ENCODE measurements around the gene IDH3B.
A peak's percentile ranks its signal among the peaks of the same experiment; 100 is the strongest.

IDH3B gene

GRCh38 chr20:2694008-2694471, 30.0 kb upstream of the IDH3B start:
- H3K27ac ChIP-seq (ENCODE audit: low read length), result no peak overlapping the region
- H3K9ac ChIP-seq (ENCODE audit: low read length in 2 of 2), result no peak overlapping the region
- no peaks in the 10 kb centered on the region for H3K9me3 ChIP-seq (ENCODE audit: control insufficient read depth in 2 of 2, low read length in 2 of 2)
- H3K4me1 ChIP-seq (ENCODE audit: control insufficient read depth, insufficient read depth, low read length), result peaks cover 18% of the 10 kb centered on the region
- H3K4me3 ChIP-seq (ENCODE audit: low read length in 2 of 2), result peak overlapping the region in 1 of 2 donors; percentile 71
- peaks cover 0 to 2% of the 10 kb centered on the region in 2 donors for H3K27me3 ChIP-seq (ENCODE audit: control insufficient read depth in 1 of 2, insufficient read depth in 2 of 2, low read length in 2 of 2)
- no peaks in the 10 kb centered on the region for H3K36me3 ChIP-seq (ENCODE audit: control insufficient read depth in 2 of 2, insufficient read depth in 2 of 2, low read length in 2 of 2)

GRCh38 chr20:2693286-2694007, 29.4 kb upstream of the IDH3B start:
- peaks cover 0 to 2% of the 10 kb centered on the region in 2 donors for H3K27me3 ChIP-seq (ENCODE audit: control insufficient read depth in 1 of 2, insufficient read depth in 2 of 2, low read length in 2 of 2)
- peak overlapping the region; percentile 19 to 71 for H3K4me3 ChIP-seq (ENCODE audit: low read length in 2 of 2)
- H3K27ac ChIP-seq (ENCODE audit: low read length), result no peak overlapping the region
- H3K9ac ChIP-seq (ENCODE audit: low read length in 2 of 2), result no peak overlapping the region
- H3K36me3 ChIP-seq (ENCODE audit: control insufficient read depth in 2 of 2, insufficient read depth in 2 of 2, low read length in 2 of 2), result no peaks in the 10 kb centered on the region
- peaks cover 18% of the 10 kb centered on the region for H3K4me1 ChIP-seq (ENCODE audit: control insufficient read depth, insufficient read depth, low read length)
- no peaks in the 10 kb centered on the region for H3K9me3 ChIP-seq (ENCODE audit: control insufficient read depth in 2 of 2, low read length in 2 of 2)

GRCh38 chr20:2692886-2693285, 28.9 kb upstream of the IDH3B start:
- Histone ChIP-seq H3K4me1 (ENCODE audit: control insufficient read depth, insufficient read depth, low read length) (peaks cover 18% of the 10 kb centered on the region), H3K4me3 (ENCODE audit: low read length in 2 of 2) (peak overlapping the region in 1 of 2 donors; percentile 71), H3K36me3 (ENCODE audit: control insufficient read depth in 2 of 2, insufficient read depth in 2 of 2, low read length in 2 of 2) (no peaks in the 10 kb centered on the region), H3K27ac (ENCODE audit: low read length) (no peak overlapping the region), H3K9me3 (ENCODE audit: control insufficient read depth in 2 of 2, low read length in 2 of 2) (no peaks in the 10 kb centered on the region), H3K27me3 (ENCODE audit: control insufficient read depth in 1 of 2, insufficient read depth in 2 of 2, low read length in 2 of 2) (peaks cover 0 to 2% of the 10 kb centered on the region in 2 donors), H3K9ac (ENCODE audit: low read length in 2 of 2) (no peak overlapping the region)

GRCh38 chr20:2692036-2692885, 28.2 kb upstream of the IDH3B start, which contains the start of gene EBF4:
Gene EBF4 (plus strand): TSS chr20:2692780. CDS start chr20:2693646, 866 bp downstream.
- H3K9me3 ChIP-seq (ENCODE audit: control insufficient read depth in 2 of 2, low read length in 2 of 2), result no peaks in the 10 kb centered on the region
- H3K4me1 ChIP-seq (ENCODE audit: control insufficient read depth, insufficient read depth, low read length), result peaks cover 18% of the 10 kb centered on the region
- peak within 1 kb of the TSS; percentile 55 to 87 for H3K9ac ChIP-seq (ENCODE audit: low read length in 2 of 2)
- H3K27ac ChIP-seq (ENCODE audit: low read length), result peak within 1 kb of the TSS; percentile 76
- H3K36me3 ChIP-seq (ENCODE audit: control insufficient read depth in 2 of 2, insufficient read depth in 2 of 2, low read length in 2 of 2), result no peaks in the 10 kb centered on the region
- peaks cover 0 to 2% of the 10 kb centered on the region in 2 donors for H3K27me3 ChIP-seq (ENCODE audit: control insufficient read depth in 1 of 2, insufficient read depth in 2 of 2, low read length in 2 of 2)
- peak within 1 kb of the TSS; percentile 59 to 71 for H3K4me3 ChIP-seq (ENCODE audit: low read length in 2 of 2)

- H3K4me3 ChIP-seq (ENCODE audit: low read length in 2 of 2), result peak overlapping the region; percentile 59 to 71
- H3K27ac ChIP-seq (ENCODE audit: low read length), result peak overlapping the region; percentile 76
- H3K36me3 ChIP-seq (ENCODE audit: control insufficient read depth in 2 of 2, insufficient read depth in 2 of 2, low read length in 2 of 2), result no peaks in the 10 kb centered on the region
- peaks cover 18% of the 10 kb centered on the region for H3K4me1 ChIP-seq (ENCODE audit: control insufficient read depth, insufficient read depth, low read length)
- H3K27me3 ChIP-seq (ENCODE audit: control insufficient read depth in 1 of 2, insufficient read depth in 2 of 2, low read length in 2 of 2), result peaks cover 0 to 2% of the 10 kb centered on the region in 2 donors
- H3K9me3 ChIP-seq (ENCODE audit: control insufficient read depth in 2 of 2, low read length in 2 of 2), result no peaks in the 10 kb centered on the region
- H3K9ac ChIP-seq (ENCODE audit: low read length in 2 of 2), result peak overlapping the region; percentile 55 to 87
Measured at GRCh38 chr20:2691663-2692035, 27.6 kb upstream of the IDH3B start.

GRCh38 chr20:2691127-2691526, 27.1 kb upstream of the IDH3B start:
- Histone ChIP-seq H3K27me3 (ENCODE audit: control insufficient read depth in 1 of 2, insufficient read depth in 2 of 2, low read length in 2 of 2) (peaks cover 0 to 2% of the 10 kb centered on the region in 2 donors), H3K9ac (ENCODE audit: low read length in 2 of 2) (no peak overlapping the region), H3K4me3 (ENCODE audit: low read length in 2 of 2) (no peak overlapping the region), H3K27ac (ENCODE audit: low read length) (peak overlapping the region; percentile 76), H3K9me3 (ENCODE audit: control insufficient read depth in 2 of 2, low read length in 2 of 2) (no peaks in the 10 kb centered on the region), H3K36me3 (ENCODE audit: control insufficient read depth in 2 of 2, insufficient read depth in 2 of 2, low read length in 2 of 2) (no peaks in the 10 kb centered on the region), H3K4me1 (ENCODE audit: control insufficient read depth, insufficient read depth, low read length) (peaks cover 18% of the 10 kb centered on the region)

- no peak overlapping the region for H3K27ac ChIP-seq (ENCODE audit: low read length)
Measured at GRCh38 chr20:2690718-2691117, 26.7 kb upstream of the IDH3B start.

GRCh38 chr20:2690213-2690612, 26.2 kb upstream of the IDH3B start:
- Histone ChIP-seq H3K36me3 (ENCODE audit: control insufficient read depth in 2 of 2, insufficient read depth in 2 of 2, low read length in 2 of 2) (no peaks in the 10 kb centered on the region), H3K9me3 (ENCODE audit: control insufficient read depth in 2 of 2, low read length in 2 of 2) (no peaks in the 10 kb centered on the region), H3K9ac (ENCODE audit: low read length in 2 of 2) (no peak overlapping the region), H3K4me3 (ENCODE audit: low read length in 2 of 2) (no peak overlapping the region), H3K27ac (ENCODE audit: low read length) (no peak overlapping the region), H3K27me3 (ENCODE audit: control insufficient read depth in 1 of 2, insufficient read depth in 2 of 2, low read length in 2 of 2) (peaks cover 0 to 2% of the 10 kb centered on the region in 2 donors), H3K4me1 (ENCODE audit: control insufficient read depth, insufficient read depth, low read length) (peaks cover 18% of the 10 kb centered on the region)

More at GRCh38 chr20:2690718-2691117, 26.7 kb upstream of the IDH3B start:
- Histone ChIP-seq H3K9me3 (ENCODE audit: control insufficient read depth in 2 of 2, low read length in 2 of 2) (no peaks in the 10 kb centered on the region), H3K36me3 (ENCODE audit: control insufficient read depth in 2 of 2, insufficient read depth in 2 of 2, low read length in 2 of 2) (no peaks in the 10 kb centered on the region), H3K4me3 (ENCODE audit: low read length in 2 of 2) (no peak overlapping the region), H3K27me3 (ENCODE audit: control insufficient read depth in 1 of 2, insufficient read depth in 2 of 2, low read length in 2 of 2) (peaks cover 0 to 2% of the 10 kb centered on the region in 2 donors), H3K4me1 (ENCODE audit: control insufficient read depth, insufficient read depth, low read length) (peaks cover 18% of the 10 kb centered on the region), H3K9ac (ENCODE audit: low read length in 2 of 2) (no peak overlapping the region)

GRCh38 chr20:2688041-2688591, 24.1 kb upstream of the IDH3B start:
- Histone ChIP-seq H3K9ac (ENCODE audit: low read length in 2 of 2) (no peak overlapping the region), H3K36me3 (ENCODE audit: control insufficient read depth in 2 of 2, insufficient read depth in 2 of 2, low read length in 2 of 2) (no peaks in the 10 kb centered on the region), H3K27me3 (ENCODE audit: control insufficient read depth in 1 of 2, insufficient read depth in 2 of 2, low read length in 2 of 2) (no peaks in the 10 kb centered on the region), H3K9me3 (ENCODE audit: control insufficient read depth in 2 of 2, low read length in 2 of 2) (no peaks in the 10 kb centered on the region), H3K4me3 (ENCODE audit: low read length in 2 of 2) (no peak overlapping the region), H3K4me1 (ENCODE audit: control insufficient read depth, insufficient read depth, low read length) (peaks cover 8% of the 10 kb centered on the region), H3K27ac (ENCODE audit: low read length) (no peak overlapping the region)

- H3K4me3 ChIP-seq (ENCODE audit: low read length in 2 of 2), result no peak overlapping the region
- H3K36me3 ChIP-seq (ENCODE audit: control insufficient read depth in 2 of 2, insufficient read depth in 2 of 2, low read length in 2 of 2), result no peaks in the 10 kb centered on the region
- H3K4me1 ChIP-seq (ENCODE audit: control insufficient read depth, insufficient read depth, low read length), result peaks cover 8% of the 10 kb centered on the region
- H3K9me3 ChIP-seq (ENCODE audit: control insufficient read depth in 2 of 2, low read length in 2 of 2), result no peaks in the 10 kb centered on the region
- H3K27me3 ChIP-seq (ENCODE audit: control insufficient read depth in 1 of 2, insufficient read depth in 2 of 2, low read length in 2 of 2), result no peaks in the 10 kb centered on the region
- H3K9ac ChIP-seq (ENCODE audit: low read length in 2 of 2), result no peak overlapping the region
- H3K27ac ChIP-seq (ENCODE audit: low read length), result no peak overlapping the region
Measured at GRCh38 chr20:2687514-2687913, 23.5 kb upstream of the IDH3B start.
